Gastrocnemius medialis (tissue), 4 donors: ENCODE results near the gene HSDL2.

Experiments used
- CTCF ChIP-seq, 5 experiments: fragments of 450-650 bp in 3 of 5; fragments of 200-600 bp in 2 of 5; sonication (generic) in 2 of 5; IDR thresholded peaks in 4 of 5; conservative IDR thresholded peaks in 1 of 5; 1 replicate in 4 of 5; 2 replicates in 1 of 5; pipeline ENCODE4 v1.5.1; 2016 to 2019; ENCODE audit warnings: antibody characterized with exemption in 5 of 5, mild to moderate bottlenecking in 3 of 5, moderate library complexity in 3 of 5
- POLR2A ChIP-seq, 2 donors: fragments of 450-650 bp; IDR thresholded peaks; one replicate each; pipeline ENCODE4 v1.6.1; 2017; ENCODE audit warnings: antibody characterized with exemption in 2 of 2, mild to moderate bottlenecking in 2 of 2, moderate library complexity in 2 of 2

GRCh38 chr9:112387115-112387514, 7.2 kb downstream of the HSDL2 start:
- TF ChIP-seq POLR2A (IDR thresholded peaks at IDR 0.05) (no peak), CTCF (IDR thresholded peaks at IDR 0.05 in 4 of 5, conservative IDR thresholded peaks at IDR 0.05 in 1 of 5) (no peak)
